K562 (cell line): Measurements from ENCODE around the gene IQCK. TPM values are rescaled to one million over a fixed set of nuclear protein-coding genes. Genes with fewer than 3 reads are reported as not detected.

Experiments
- ARID3A ChIP-seq: IDR thresholded peaks from 2 replicates; pipeline ENCODE4 v1.6.1; 2012; ENCODE audit warnings: low read depth, low read length, improper control_type of control experiment, borderline replicate concordance
- BRCA1 ChIP-seq, 2 experiments: fragments of 450-650 bp in 1 of 2; sonication (generic) in 1 of 2; formaldehyde crosslinking in 1 of 2; IDR thresholded peaks; 2 replicates each; pipeline versions ENCODE4 v1.5.0 to v1.6.1; 2017 to 2020; ENCODE audit warnings: mild to moderate bottlenecking in 1 of 2, missing genetic modification reagents in 1 of 2
- CCNT2 ChIP-seq: IDR thresholded peaks from 2 replicates; pipeline ENCODE4 v1.6.1; 2011; ENCODE audit warnings: borderline replicate concordance, low read depth, mild to moderate bottlenecking, moderate library complexity, mixed read lengths, low read length; ENCODE audit not compliant: insufficient read length; ENCODE audit errors: extremely low read depth
- FOXA3 ChIP-seq, 2 experiments: fragments of 450-650 bp in 1 of 2; sonication (generic) in 1 of 2; formaldehyde crosslinking; IDR thresholded peaks in 1 of 2; conservative IDR thresholded peaks in 1 of 2; 2 replicates each; pipeline versions ENCODE4 v1.4.0 to v1.8.0; 2020 to 2022; ENCODE audit warnings: mild to moderate bottlenecking in 2 of 2, missing genetic modification reagents in 1 of 2
- KDM1A ChIP-seq, 2 experiments: fragments of 450-650 bp; IDR thresholded peaks; 2 replicates each; pipeline ENCODE4 v1.6.1; 2016; ENCODE audit warnings: mild to moderate bottlenecking in 2 of 2
- MTA2 ChIP-seq: fragments of 450-650 bp; IDR thresholded peaks from 2 replicates; pipeline ENCODE4 v1.6.1; 2016; ENCODE audit warnings: low read depth
- NCOA1 ChIP-seq: fragments of 450-650 bp; IDR thresholded peaks from 2 replicates; pipeline ENCODE4 v1.6.1; 2016; ENCODE audit warnings: low read depth
- PBX2 ChIP-seq, 2 experiments: IDR thresholded peaks in 1 of 2; conservative IDR thresholded peaks in 1 of 2; 2 replicates each; pipeline ENCODE4 v1.6.1; 2016; ENCODE audit warnings: low read depth in 2 of 2, mild to moderate bottlenecking in 1 of 2, missing compliant biosample characterization in 1 of 2, missing genetic modification characterization in 1 of 2, moderate library complexity in 1 of 2
- PML ChIP-seq: IDR thresholded peaks from 2 replicates; pipeline ENCODE4 v1.6.1; 2012; ENCODE audit warnings: low read length, inconsistent platforms
- POLR2AphosphoS5 ChIP-seq: IDR thresholded peaks from 2 replicates; pipeline ENCODE4 v1.6.1; 2011; ENCODE audit warnings: mild to moderate bottlenecking, low read depth, low read length, moderate library complexity; ENCODE audit not compliant: control insufficient read depth, insufficient read depth
- PPARD ChIP-seq: fragments of 250-450 bp; sonication (Bioruptor Pico); IDR thresholded peaks from 2 replicates; pipeline ENCODE4 v1.8.0; 2022; ENCODE audit warnings: inconsistent platforms, mild to moderate bottlenecking, moderate library complexity
- SMARCC2 ChIP-seq: fragments of 450-650 bp; IDR thresholded peaks from 2 replicates; pipeline ENCODE4 v1.6.1; 2017; ENCODE audit warnings: antibody characterized with exemption, moderate library complexity, mild to moderate bottlenecking, low read depth
- SOX6 ChIP-seq: fragments of 450-650 bp; IDR thresholded peaks from 2 replicates; pipeline ENCODE4 v1.6.1; 2014; ENCODE audit warnings: mild to moderate bottlenecking
- TAF9B ChIP-seq: fragments of 450-650 bp; IDR thresholded peaks from 2 replicates; pipeline ENCODE4 v1.6.1; 2018; ENCODE audit warnings: mild to moderate bottlenecking; ENCODE audit not compliant: partially characterized antibody
- TBL1XR1 ChIP-seq, 2 experiments: IDR thresholded peaks; 2 replicates each; pipeline ENCODE4 v1.6.1; 2012; ENCODE audit warnings: improper control_type of control experiment in 2 of 2, low read length in 2 of 2, mild to moderate bottlenecking in 1 of 2
- TEAD4 ChIP-seq, 2 experiments: sonication (generic) in 1 of 2; formaldehyde crosslinking in 1 of 2; IDR thresholded peaks; 2 replicates each; pipeline versions ENCODE4 v1.6.1 to v1.8.0; 2012 to 2022; ENCODE audit warnings: borderline replicate concordance in 1 of 2, inconsistent platforms in 1 of 2, low read length in 1 of 2, mild to moderate bottlenecking in 1 of 2, missing genetic modification reagents in 1 of 2
- ZBTB8A ChIP-seq: fragments of 450-650 bp; IDR thresholded peaks from 2 replicates; pipeline ENCODE4 v1.6.1; 2018; ENCODE audit warnings: mild to moderate bottlenecking, moderate library complexity; ENCODE audit not compliant: partially characterized antibody
- ZNF232 ChIP-seq: sonication (generic); formaldehyde crosslinking; IDR thresholded peaks from 2 replicates; pipeline ENCODE4 v1.8.0; 2022; ENCODE audit warnings: mild to moderate bottlenecking, missing genetic modification reagents
- ZNF766 ChIP-seq: fragments of 200-800 bp; sonication (Bioruptor generic); conservative IDR thresholded peaks from 2 replicates; pipeline ENCODE4 v1.6.1; 2016; ENCODE audit warnings: missing genetic modification characterization, missing compliant biosample characterization
- polyA plus RNA-seq, 8 experiments: library from polyadenylated mRNA; depleted of rRNA in 4 of 8; stranded (reverse) in 5 of 8; unstranded in 3 of 8; fragments of >200 nt; fragmentation: Nextera tagmentation in 2 of 8; fragmentation: Illumina TruSeq in 1 of 8; extraction: Ambion mirVana in 2 of 8; extraction: Trizol in 1 of 8; gene quantifications; 2 replicates each; pipeline versions ENCODE4 v1.2.1 to v1.2.3, GENCODE V29; 2011 to 2014; ENCODE audit warnings: inconsistent platforms in 1 of 8, missing spikeins in 1 of 8
- total RNA-seq, 7 experiments: library from RNA; depleted of rRNA in 6 of 7; stranded (reverse); fragments of >200 nt in 6 of 7; fragmentation: Illumina TruSeq in 2 of 7; extraction: Trizol in 2 of 7; gene quantifications; 2 replicates each; pipeline versions ENCODE4 v1.2.1 to v1.2.3, GENCODE V29; 2011 to 2021; ENCODE audit warnings: low replicate concordance in 1 of 7

IQCK gene
- total and polyA plus RNA-seq, 9 of the 15 experiments (the other 6 are each of a cell fraction or from before 2014, with no cell fraction given): 5.2 to 12.2 (median 7.3) TPM

GRCh38 chr16:19842426-19843157, 124.5 kb downstream of the IQCK start (continued):
- TF ChIP-seq ARID3A (peak; percentile 52; the same call in 1 of the 2 replicates), ZNF766 (CRISPR knock-in tag) (0 out of 2 replicates have a peak, but pooled peaks have one; percentile 41), ZNF232 (CRISPR knock-in tag) (no peak), SOX6 (peak; percentile 97), POLR2AphosphoS5 (peak; percentile 53; the same call in 1 of the 2 replicates), SMARCC2 (peak; percentile 82), TBL1XR1 (IDR thresholded peaks at IDR 0.05; ENCODE audit: low read length in 2 of 2) (peak in 1 of 2 experiments; percentile 91; a peak in 2 of 4 replicates), TAF9B (peak; percentile 12), ZBTB8A (no peak), PPARD (CRISPR knock-in tag) (no peak), CCNT2 (peak; percentile 56), NCOA1 (peak; percentile 18; the same call in 1 of the 2 replicates), FOXA3 (CRISPR knock-in tag; conservative IDR thresholded peaks at IDR 0.05 in 1 of 2, IDR thresholded peaks at IDR 0.05 in 1 of 2) (peak in 1 of 2 experiments; percentile 90; a peak in 2 of 4 replicates), BRCA1 (IDR thresholded peaks at IDR 0.05) (no peak), BRCA1 (CRISPR knock-in tag; IDR thresholded peaks at IDR 0.05) (no peak), PML (peak; percentile 72; the same call in 1 of the 2 replicates), MTA2 (peak; percentile 78), KDM1A (IDR thresholded peaks at IDR 0.05) (peak; percentile 47 to 68; a peak in 3 of 4 replicates), PBX2 (CRISPR knock-in tag; IDR thresholded peaks at IDR 0.05; ENCODE audit: low read depth) (peak; percentile 23; the same call in 1 of the 2 replicates), PBX2 (tag; conservative IDR thresholded peaks at IDR 0.05; ENCODE audit: low read depth) (peak; percentile 90), TEAD4 (IDR thresholded peaks at IDR 0.05; ENCODE audit: low read length) (peak; percentile 89), TEAD4 (CRISPR knock-in tag; IDR thresholded peaks at IDR 0.05; ENCODE audit: borderline replicate concordance) (no peak)
